ENCODE results near the gene FAM193A.
"Not testable (repeated sequence)": the region's sequence is repeated elsewhere in the genome, so short reads cannot be mapped to it uniquely, and the experiment has no call there.

Gene FAM193A

DNA sequence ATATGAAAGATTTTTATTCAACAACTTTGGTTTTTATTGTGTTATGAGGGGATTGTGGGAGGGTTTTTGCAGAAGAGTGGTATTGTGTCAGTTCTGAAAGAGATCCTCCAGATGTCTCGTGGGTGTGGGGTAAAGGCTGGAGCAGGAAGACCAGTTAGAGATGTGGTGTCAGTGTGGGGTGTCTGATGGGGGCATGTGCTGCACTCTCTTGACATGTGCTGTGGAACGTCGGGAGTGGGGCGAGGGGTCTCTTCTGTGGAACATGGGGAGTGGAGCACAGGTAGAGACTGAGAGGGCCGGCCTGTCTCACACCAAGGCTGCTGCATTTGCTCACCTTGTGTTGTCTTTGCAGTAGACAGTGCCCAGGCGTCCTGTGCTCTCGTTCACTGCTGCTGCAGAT is 37.6 kb downstream of the FAM193A start:
- peak in 1 of 3 donors; percentile 19 for DNase-seq

DNA sequence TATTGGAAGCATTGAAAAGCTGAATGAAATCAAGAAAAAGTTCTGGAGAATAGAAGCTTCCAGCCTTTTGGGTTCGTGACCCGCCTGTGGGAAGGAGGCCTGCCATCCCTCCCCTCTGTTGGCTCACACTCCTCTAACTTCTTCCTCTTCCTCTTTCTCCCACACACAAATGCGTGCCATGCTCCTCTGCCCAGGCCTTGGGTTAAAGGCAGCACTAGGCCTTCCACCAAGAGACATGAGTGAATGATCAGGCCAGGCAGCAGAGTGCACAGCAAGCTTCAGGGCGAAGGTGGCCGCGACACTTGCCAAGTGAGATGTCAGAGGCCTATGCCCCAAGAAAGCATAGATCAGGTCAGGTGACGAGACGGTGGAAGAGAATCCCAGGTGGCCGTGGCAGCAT is 38.4 kb downstream of the FAM193A start:
- DNase-seq = peak; percentile 81 to 86 (median 83)

DNA sequence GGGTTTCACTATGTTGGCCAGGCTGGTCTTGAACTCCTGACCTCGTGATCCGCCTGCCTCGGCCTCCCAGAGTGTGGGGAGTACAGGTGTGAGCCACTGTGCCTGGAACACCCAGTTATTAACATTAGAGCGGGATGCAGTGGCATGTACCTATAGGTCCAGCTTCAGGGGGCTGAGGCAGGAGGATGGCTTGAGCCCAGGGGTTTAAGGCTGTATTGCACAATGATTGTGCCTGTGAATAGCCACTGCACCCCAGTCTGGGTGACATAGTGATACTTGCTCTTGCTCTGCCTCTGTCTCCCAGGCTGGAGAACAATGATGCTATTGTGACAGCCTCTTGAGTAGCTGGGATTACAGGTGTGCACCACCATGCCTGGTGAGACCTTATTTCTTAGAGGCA is 39.8 kb downstream of the FAM193A start:
- no peak for DNase-seq

DNA sequence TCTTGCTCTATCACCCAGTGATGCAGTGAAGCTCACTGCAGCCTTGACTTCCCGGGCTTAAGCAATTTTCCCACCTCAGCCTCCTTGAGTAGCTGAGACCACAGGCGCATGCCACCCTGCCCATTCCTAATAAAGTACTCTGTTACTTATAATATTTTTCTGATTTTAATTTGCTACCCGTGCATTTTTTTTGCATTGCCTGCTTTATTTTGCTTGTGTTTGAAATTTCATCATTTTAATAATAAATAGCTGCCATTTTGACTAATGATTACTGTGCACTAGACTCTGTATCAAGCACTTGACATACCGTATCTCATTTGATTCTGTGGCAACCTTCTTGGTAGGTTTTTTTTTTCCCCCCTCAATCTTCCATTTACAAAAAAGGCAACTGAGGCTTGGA is 41.7 kb downstream of the FAM193A start:
- DNase-seq = no peak

DNA sequence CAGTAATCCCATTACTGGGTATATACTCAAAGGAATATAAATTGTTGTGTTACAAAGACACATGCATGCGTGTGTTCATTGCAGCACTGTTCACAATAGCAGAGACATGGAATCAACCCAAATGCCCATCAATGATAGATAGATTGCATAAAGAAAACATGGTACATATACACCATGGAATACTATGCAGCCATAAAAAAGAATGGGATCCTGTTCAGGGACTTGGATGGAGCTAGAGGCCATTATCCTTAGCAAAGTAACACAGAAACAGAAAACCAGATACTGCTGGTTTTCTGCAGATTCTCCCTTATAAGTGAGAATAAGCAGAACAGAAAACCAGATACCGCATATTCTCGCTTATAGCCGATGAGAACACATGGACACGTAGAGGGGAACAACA is 43.5 kb downstream of the FAM193A start:
- no peak for DNase-seq

DNA sequence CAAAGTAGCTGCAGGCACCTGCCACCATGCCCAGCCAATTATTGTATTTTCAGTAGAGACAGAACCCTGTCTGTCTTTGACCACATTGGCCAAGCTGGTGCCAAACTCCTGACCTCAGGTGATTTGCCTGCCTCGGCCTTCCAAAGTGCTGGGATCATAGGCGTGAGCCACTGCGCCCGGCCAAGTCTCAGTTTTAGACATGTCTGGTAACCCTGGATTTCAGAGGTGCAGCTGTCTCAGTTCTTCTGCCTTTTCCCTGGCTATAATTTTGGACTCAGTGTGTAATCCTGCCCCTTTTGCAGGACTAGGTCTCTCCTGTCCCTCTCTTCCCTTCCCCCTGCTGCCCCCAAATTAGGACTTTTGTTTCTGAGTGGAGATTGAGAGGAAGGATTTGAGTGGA is 46.6 kb downstream of the FAM193A start:
- DNase-seq = no peak

DNA sequence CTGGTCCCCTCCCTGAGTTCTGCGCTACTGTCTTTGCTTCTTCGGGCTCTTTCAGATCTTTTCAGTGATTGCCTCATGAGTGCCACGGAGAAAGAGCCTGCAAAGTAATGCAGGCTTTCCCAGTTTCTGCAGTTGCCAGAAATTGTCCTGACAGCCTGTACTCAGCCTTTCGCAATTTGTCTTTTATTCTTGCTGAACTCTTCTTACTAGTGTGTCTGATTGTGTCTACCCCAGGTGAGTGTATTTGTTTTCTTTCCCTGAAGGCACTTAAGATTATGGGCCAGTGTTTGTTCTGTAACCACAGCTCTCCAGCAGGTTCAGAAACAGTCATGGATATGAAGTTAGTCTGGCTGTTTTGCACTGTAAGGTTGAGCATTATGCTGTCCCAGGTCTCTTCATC is 47.1 kb downstream of the FAM193A start:
- no peak for DNase-seq

DNA sequence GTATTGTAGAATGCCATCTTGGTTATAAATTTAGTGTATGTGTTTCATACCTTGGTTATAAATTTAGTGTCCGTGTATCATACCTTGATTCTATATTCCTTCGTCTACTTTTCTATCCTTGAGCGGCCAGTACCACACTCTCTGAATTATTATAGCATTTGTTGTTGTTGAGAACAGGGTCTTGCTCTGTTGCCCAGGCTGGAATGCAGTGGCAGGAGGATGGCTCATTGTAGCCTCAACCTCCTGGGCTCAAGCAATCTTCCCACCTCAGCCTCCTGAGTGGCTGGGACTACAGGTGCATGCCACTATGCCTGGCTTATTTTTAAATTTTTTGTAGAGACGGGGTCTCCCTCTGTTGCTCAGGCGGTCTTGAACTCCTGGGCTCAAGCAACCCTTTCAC is 50.1 kb downstream of the FAM193A start:
- DNase-seq = peak in 1 of 3 donors; percentile 15

DNA sequence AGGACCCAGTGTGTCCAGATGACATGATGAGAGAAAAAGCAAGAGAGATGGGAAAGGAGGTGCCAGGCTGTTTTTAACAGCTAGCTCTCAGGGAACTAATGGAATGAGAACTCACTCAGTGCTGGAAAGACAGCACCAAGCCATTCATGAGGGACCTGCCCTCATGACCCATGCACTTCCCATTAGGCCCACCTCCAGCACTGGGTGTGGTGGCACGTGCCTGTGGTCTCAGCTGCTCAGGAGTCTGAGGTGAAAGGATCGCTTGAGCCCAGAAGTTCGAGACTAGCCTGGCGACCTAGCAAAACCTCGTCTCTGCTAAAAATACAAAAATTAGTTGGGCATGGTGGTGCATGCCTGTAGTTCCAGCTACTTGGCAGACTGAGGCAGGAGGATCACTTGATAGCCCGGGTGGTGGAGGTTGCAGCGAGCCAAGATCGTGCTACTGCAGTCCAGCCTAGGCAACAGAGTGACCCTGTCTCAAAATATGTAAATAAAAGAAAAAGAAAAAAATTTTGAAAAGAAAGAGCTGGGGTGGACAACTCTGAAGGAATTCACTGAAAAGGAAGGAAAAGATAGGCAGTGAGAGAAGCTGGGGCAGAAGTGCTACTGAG is 50.9 kb downstream of the FAM193A start:
- no peak for DNase-seq

DNA sequence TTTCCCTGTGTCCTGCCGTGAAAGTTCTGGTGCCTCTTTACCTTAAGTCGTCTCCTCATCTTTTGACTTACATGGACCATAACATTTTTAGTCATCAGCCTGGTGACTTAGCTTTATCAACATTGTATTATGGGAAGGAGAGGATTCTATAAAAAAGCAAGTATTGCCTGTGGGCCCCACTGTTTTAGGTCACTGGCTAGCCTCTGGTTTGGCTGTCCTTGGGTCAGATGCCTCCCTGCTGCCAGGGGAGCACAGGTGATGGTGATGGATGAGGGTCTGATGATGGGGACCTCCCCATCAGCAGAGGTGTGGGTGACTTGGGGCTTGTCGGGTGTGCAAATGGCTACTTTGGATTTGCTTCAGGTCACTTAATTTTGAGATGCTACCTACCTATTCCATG is 51.8 kb downstream of the FAM193A start:
- DNase-seq = no peak

DNA sequence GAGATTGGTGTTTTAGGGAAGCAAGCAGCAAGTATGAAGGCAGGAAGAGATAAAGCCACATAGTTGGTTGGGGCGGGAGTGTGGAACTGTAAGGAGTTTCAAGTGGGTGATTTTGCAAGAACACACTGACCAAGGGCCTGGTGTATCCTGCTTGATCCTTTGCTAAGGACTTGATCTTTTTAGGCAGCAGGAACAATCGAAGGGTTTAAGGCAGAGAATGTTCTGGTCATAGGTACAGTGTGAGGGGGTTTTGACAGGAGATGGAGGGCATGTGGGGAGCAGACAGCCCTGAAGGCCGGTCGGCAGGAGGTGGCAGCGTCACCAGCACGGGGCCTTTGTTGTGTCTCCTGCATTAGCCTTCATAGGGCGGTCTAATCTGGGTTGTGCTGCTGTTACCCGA is 54.7 kb downstream of the FAM193A start:
- peak; percentile 29 to 50 (median 45) for DNase-seq

DNA sequence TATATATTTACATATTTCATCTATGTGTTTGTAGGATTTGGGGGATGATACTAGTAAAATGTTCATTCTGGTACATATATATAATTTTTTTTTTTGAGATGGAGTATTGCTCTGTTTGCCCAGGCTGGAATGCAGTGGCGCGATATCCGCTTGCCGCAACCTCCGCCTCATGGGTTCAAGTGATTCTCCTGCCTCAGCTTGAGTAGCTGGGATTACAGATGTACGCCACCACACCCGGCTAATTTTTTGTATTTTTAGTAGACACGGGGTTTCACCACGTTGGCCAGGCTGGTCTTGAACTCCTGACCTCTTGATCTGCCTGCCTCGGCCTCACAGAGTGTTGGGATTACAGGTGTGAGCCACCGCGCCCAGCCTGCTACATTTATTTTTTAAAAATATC is 55.6 kb downstream of the FAM193A start:
- DNase-seq = not testable (repeated sequence)

DNA sequence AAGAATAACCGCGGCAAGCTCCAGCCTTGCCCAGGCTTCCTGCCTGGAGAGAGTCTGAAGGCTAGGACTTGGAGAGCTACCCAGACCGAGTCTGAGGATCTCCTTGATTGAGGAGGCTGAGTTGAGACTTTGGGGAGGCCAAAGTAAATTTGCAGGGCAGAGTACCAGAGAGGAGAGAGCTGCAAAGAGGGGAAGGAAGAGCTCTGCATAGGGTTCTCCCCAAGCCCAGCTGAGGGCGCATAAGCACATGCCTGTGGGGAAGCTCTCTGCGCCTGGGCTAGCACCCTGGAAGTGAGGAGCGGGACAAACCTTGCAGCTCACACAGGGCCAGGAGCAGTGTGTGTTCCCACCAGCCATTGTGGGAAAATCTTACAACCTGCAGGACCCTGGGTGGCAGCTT is 56.1 kb downstream of the FAM193A start:
- peak; percentile 36 to 58 (median 42) for DNase-seq

DNA sequence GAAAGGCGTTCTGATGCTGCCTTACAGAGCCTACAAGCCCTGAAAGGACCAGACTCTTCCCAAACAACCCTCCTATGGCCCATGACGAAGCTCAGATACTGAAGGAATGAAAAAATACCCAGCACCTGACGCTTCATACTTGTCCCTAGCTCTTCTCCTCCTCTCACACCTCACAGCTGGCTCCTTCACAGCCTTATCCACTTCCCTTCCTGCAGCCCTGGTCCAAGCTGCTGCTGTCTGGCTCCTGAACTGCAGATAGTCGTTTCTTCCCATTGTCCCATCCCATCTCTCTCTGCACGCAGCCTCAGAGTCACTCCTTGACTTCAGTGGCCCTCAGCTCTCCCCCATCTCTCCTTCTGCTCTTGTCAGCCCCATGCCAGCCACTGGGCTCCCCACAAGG is 56.6 kb downstream of the FAM193A start:
- DNase-seq = no peak

DNA sequence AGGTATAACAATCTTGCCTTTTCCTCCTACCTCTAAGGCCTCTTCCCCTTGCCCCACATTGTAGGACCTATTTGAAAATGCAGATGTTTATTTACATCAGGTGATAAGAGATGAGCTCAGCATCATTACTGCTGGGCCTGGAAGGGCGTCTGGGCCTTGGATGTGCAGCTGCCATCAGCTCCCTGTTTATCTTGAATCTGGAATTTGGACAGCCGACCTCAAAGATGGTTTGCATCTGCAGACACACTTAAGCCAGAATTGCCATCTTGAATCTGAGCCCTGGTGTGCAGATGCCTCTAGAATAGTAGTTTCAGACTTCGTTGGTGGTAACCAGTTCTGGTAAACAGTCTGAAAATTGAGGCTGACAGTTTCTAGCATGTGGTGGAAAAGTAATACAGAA is 59.0 kb downstream of the FAM193A start:
- DNase-seq = no peak

DNA sequence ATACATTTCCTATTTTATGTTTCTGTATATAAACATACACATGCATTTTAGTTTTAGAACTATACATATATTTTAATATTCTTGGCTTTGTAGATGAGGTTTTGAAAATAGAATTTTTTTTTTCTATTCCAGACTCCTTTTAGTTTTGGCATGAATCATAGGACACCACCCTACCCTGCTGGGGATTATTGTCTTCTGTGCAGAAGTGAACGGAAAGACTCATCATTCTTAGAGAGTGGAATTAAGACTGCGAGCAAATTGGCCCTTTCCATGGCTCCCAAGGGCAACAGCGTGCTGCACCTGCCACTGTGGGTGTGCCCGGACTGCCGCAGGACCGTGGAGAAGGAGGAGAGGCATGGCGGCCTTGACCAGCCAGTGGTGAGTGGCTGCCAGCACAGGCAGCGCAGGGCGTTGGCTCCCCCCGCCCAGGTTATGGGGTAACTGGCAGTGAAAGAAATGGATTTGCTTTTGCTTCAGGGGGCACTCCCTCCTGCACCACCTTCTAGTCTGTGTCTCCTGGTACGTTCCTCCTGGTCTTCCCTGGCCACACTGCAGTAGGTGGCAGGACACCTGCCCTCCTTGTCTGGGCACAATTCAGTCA is 59.6 kb downstream of the FAM193A start:
- DNase-seq = no peak

DNA sequence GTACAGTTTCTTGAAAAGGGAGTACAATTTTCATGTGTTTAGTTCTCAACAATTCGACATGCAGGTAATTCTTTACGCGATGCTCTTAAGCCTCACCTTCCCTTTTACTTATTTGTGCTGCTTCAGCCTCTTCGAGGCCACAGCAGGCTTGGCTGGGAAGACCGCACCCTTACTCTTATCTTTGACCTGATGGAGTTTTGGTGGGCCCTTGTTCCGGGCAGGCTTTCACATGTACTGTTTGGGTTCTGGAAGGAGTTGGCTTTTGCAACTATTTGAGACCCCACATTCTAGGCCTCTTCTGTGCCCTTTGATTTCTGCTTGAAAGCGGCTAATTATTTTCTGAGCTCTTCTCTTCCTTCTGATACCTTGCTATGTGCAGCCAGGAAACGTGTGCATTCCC is 60.2 kb downstream of the FAM193A start:
- no peak for DNase-seq

DNA sequence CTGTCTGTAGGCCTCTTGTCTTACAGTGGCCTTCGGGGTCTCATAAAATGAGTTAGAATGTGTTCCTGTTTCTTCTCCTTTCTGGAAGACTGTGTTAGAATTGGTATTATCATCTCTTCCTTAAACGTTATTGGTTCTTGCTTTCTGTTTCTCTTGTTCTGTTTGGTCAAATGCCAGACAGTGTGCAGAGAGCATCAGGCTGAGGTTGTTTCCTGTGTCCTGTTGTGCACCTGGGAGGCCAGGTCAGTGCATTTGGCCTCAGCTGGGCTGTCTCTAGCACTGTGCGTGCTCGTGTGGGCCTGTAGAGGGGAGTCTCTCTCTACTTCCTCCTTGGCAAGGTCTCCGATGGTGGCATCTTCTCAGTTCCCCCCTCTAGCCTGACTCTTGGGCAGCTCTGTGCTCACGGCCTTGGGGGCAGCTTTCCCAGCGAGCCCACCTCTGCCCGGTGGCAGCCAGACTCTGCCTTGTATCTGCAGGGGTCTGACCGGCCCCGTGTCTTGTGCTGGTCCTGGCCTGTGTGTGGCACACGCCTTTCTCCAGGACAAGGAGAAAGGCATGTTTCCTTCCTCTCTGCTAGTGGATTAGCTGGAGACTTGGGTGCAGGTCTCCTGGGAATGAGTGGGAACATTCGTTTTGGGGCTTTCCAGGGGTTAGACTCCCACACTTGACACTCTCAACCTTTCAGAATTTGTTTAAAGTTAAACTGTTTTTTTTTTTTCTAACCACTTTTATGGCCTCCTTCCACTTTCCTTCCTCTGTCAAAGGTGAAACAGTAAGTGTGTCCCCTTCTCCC is 62.3 kb downstream of the FAM193A start:
- peak; percentile 41 to 47 (median 47) for DNase-seq

DNA sequence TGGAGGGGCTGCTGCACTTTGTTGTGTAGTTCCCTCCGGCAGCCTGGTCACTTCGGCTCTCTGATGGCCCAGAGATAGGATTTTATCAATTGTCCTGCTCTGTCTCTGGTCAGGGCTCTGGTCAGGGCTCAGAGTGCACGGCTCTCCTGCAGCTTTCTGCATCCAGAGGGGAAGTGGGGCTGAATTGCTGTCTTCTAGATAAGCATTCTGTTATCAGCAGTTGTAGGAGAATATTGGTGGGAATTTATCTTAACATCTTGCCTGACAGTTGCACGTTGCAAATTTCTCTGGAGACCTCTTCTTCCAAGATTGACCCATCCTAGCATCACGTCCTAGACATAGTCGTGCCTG is 62.8 kb downstream of the FAM193A start:
- no peak for DNase-seq

DNA sequence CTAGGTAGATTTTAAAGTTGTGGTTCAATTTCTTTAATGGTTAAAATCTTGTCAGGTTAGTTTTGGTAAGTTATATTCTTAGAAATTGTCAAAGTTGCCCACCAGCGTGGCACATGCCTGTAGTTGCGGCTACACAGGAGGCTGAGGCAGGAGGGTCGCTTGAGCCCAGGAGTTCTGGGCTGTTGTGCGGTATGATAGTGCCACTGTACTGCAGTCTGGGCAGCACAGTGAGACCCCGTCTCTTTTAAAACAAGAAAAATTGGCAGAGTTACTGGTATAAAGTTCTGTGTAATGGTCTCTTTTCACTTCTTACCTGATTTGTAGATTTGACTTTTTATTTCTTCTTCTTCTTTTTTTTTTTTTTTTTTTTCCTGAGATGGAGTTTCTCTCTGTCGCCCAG is 64.4 kb downstream of the FAM193A start:
- DNase-seq = peak in 1 of 3 donors; percentile 16

DNA sequence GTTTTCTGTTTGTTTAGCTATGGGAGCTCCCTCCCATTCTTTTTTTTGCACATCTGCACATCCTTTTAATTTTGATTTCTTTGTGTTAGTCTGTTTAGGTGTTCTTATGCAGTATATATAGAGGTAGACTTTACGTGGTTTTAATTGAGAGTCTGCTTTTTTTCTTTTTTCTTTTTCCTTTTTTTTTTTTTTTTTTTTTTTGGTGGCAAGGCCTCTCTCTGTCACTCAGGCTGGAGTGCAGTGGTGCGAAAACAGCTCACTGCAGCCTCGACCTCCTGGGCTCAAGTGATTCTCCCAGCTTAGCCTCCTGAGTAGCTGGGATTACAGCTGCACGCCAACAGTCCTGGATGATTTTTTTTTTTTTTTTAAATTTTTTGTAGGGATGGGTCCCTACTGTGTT is 68.2 kb downstream of the FAM193A start:
- peak in 1 of 3 donors; percentile 4 for DNase-seq

DNA sequence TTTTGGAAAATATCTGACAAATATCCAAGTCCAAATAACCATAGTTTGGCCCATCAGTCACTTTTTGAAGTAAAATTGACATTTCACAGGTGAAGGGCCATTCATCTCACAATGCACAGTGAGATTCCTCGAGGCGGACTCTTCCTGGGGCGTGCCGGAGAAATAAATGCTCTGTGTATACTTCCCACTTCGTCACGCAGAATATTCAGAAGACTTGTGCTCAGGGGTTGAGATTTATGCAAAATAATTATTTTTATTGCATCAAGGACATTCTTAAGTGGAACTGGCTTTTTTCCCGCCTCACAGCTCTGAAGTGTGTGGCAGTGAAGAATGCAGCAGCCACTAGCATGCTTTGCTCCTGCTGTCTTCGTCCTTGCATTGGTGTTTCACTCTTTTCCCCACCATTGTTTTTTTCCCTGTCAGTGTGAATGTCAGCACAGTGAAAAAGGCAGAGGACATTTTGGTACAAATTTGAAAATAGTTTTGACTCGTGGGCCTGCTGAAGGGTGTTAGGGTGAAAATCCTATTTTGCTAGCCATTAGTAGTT is 70.6 kb downstream of the FAM193A start:
- no peak for DNase-seq

DNA sequence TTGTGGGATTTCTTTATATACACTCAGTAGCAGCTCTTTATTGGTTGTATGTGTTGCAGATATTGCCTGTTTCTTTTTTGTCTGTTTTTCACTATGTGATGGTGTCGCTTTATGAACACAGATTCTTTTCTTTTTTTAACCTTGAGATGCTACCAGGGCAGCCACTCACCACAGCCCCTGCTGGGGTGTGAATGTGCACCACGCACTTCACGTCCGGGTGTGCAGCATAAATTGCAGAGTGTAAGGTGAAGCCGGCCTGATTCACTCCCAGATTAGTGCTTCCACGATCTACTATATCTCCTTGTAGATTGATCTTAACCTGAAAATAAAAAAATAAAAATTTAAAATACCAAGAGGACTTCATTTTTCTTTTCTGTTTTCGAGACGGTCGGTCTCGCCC is 71.4 kb downstream of the FAM193A start:
- peak in 1 of 3 donors; percentile 11 for DNase-seq

DNA sequence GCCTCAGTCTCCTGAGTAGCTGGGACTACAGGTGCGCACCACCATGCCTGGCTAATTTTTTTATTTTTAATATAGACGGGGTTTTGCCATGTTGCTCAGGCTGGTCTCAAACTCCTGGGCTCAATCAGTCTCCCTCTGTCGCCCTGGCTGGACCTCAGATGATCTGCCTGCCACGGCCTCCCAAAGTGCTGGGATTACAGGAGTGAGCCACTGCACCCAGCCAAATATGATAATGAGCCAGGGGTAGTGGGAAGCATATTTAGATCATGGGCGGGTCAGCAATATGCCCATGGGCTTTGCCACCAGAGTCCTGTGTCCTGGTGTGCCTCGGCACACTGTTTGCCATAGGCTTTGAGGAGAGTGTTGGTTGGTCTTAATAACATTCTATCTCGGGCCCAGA is 71.8 kb downstream of the FAM193A start:
- no peak for DNase-seq

Measured in suppressor macrophage treated with lipopolysaccharide for 1 hour (primary cell).